Naive thymus-derived CD4-positive, alpha-beta T cell (primary cell): ENCODE results near the gene PDGFRB. TPM values are rescaled to one million over a fixed set of nuclear protein-coding genes. Genes with fewer than 3 reads are reported as not detected.

ENCODE experiments used
- ATAC-seq: fragments of 150-1000 bp; cut with Tn5 transposase; 2 replicates; pipeline ENCODE4 v1.10.0; 2021; ENCODE audit warnings: mild to moderate bottlenecking, moderate library complexity
- CTCF ChIA-PET: fragments of 350-600 bp; sonication (Branson Sonifier 250); formaldehyde crosslinking; loops from one replicate; lab custom pipeline; 2021; ENCODE audit warnings: antibody characterized with exemption; lab: Charles Lee
- POLR2A ChIA-PET: fragments of 350-600 bp; sonication (Branson Sonifier 250); formaldehyde crosslinking; loops from one replicate; lab custom pipeline; 2021; ENCODE audit warnings: antibody characterized with exemption, inconsistent platforms; lab: Charles Lee
- DNase-seq, 9 donors: peaks; one replicate each; pipeline versions ENCODE4 v3.0.0 to v3.0.0-alpha.2; 2020 to 2022; ENCODE audit warnings: mixed read lengths in 1 of 9
- H3K27ac ChIP-seq: one replicate; pipeline ENCODE4 v1.7.0; 2013; ENCODE audit warnings: mild to moderate bottlenecking, low read depth, low read length, moderate library complexity
- H3K27me3 ChIP-seq, 2 donors: one replicate each; pipeline ENCODE4 v1.7.0; 2013; ENCODE audit warnings: low read length in 2 of 2, mild to moderate bottlenecking in 2 of 2, moderate library complexity in 2 of 2; ENCODE audit not compliant: control insufficient read depth in 2 of 2, insufficient read depth in 2 of 2
- H3K36me3 ChIP-seq, 3 experiments: 1 replicate in 2 of 3; 2 replicates in 1 of 3; pipeline ENCODE4 v1.7.0; 2013; ENCODE audit warnings: low read length in 3 of 3, mild to moderate bottlenecking in 3 of 3, moderate library complexity in 1 of 3; ENCODE audit not compliant: insufficient read depth in 3 of 3, control insufficient read depth in 2 of 3
- H3K4me1 ChIP-seq, 2 donors: one replicate each; pipeline ENCODE4 v1.7.0; 2013; ENCODE audit warnings: low read length in 2 of 2, mild to moderate bottlenecking in 2 of 2, moderate library complexity in 1 of 2; ENCODE audit not compliant: control insufficient read depth in 2 of 2, insufficient read depth in 2 of 2
- H3K4me3 ChIP-seq: 2 replicates; pipeline ENCODE4 v1.7.0; 2013; ENCODE audit warnings: mild to moderate bottlenecking, low read length
- H3K9me3 ChIP-seq, 3 experiments: 1 replicate in 2 of 3; 2 replicates in 1 of 3; pipeline ENCODE4 v1.7.0; 2013; ENCODE audit warnings: low read length in 3 of 3; ENCODE audit not compliant: control insufficient read depth in 2 of 3
- H3K27ac Mint-ChIP-seq, 9 donors: one replicate each; pipeline ENCODE4 v1.8.0; 2020 to 2022; ENCODE audit warnings: mixed read lengths in 9 of 9, mild to moderate bottlenecking in 8 of 9, moderate library complexity in 5 of 9, inconsistent platforms in 2 of 9
- H3K27me3 Mint-ChIP-seq, 5 donors: one replicate each; pipeline ENCODE4 v1.8.0; 2021 to 2022; ENCODE audit warnings: mixed read lengths in 5 of 5, mild to moderate bottlenecking in 1 of 5
- H3K36me3 Mint-ChIP-seq, 5 donors: one replicate each; pipeline ENCODE4 v1.8.0; 2020 to 2022; ENCODE audit warnings: mixed read lengths in 5 of 5, mild to moderate bottlenecking in 3 of 5, inconsistent platforms in 1 of 5
- H3K4me1 Mint-ChIP-seq, 7 donors: one replicate each; pipeline ENCODE4 v1.8.0; 2020 to 2022; ENCODE audit warnings: mixed read lengths in 7 of 7, mild to moderate bottlenecking in 3 of 7, inconsistent platforms in 1 of 7
- H3K4me3 Mint-ChIP-seq, 10 donors: one replicate each; pipeline ENCODE4 v1.8.0; 2020 to 2022; ENCODE audit warnings: mild to moderate bottlenecking in 10 of 10, mixed read lengths in 10 of 10, moderate library complexity in 6 of 10, inconsistent platforms in 2 of 10
- H3K9me3 Mint-ChIP-seq, 11 donors: one replicate each; pipeline ENCODE4 v1.8.0; 2020 to 2022; ENCODE audit warnings: mixed read lengths in 11 of 11, mild to moderate bottlenecking in 4 of 11, inconsistent platforms in 1 of 11, moderate library complexity in 1 of 11
- intact Hi-C, 2 donors: fragments of 100-400 bp; cut with micrococcal nuclease; formaldehyde crosslinking; loops; one replicate each; pipeline ENCODE4 v1.15.1; 2023
- polyA plus RNA-seq, 2 donors: library from polyadenylated mRNA; unstranded; fragments of 300-500 nt; fragmentation: Illumina TruSeq; gene quantifications; one replicate each; pipeline ENCODE4 v1.2.3, GENCODE V29; 2021
- total RNA-seq, 6 experiments: library from RNA in 5 of 6; stranded (reverse) in 5 of 6; gene quantifications; 1 replicate in 5 of 6; 2 replicates in 1 of 6; pipeline ENCODE4 v1.2.3 and lab custom pipeline; 2021 to 2026

The PDGFRB gene
- total and polyA plus RNA-seq, 7 experiments from 2014 or later = 0.37 to 8.5 (median 2.9) TPM; not detected in 3

- no peak overlapping the region for H3K4me3 ChIP-seq
- Mint-ChIP-seq H3K36me3 (no peaks in the 10 kb centered on the region), H3K9me3 (no peaks in the 10 kb centered on the region), H3K27me3 (peaks cover 0 to 5% (median 0%) of the 10 kb centered on the region in 5 donors), H3K4me1 (peaks cover 0 to 20% (median 0%) of the 10 kb centered on the region in 7 donors), H3K27ac (no peak overlapping the region), H3K4me3 (no peak overlapping the region)
- no peaks in the 10 kb centered on the region for H3K36me3 ChIP-seq
- DNase-seq (no peak), ATAC-seq (no peak)
- H3K27ac ChIP-seq = no peak overlapping the region
- H3K9me3 ChIP-seq = no peaks in the 10 kb centered on the region
- ChIA-PET CTCF (no interaction called here), POLR2A (no interaction called here)
- H3K27me3 ChIP-seq = no peaks in the 10 kb centered on the region
- intact Hi-C loops = no loop called here
- H3K4me1 ChIP-seq = no peaks in the 10 kb centered on the region
These were observed 85.7 kb downstream of the PDGFRB start for GRCh38 chr5:150069672-150070627.

DNA sequence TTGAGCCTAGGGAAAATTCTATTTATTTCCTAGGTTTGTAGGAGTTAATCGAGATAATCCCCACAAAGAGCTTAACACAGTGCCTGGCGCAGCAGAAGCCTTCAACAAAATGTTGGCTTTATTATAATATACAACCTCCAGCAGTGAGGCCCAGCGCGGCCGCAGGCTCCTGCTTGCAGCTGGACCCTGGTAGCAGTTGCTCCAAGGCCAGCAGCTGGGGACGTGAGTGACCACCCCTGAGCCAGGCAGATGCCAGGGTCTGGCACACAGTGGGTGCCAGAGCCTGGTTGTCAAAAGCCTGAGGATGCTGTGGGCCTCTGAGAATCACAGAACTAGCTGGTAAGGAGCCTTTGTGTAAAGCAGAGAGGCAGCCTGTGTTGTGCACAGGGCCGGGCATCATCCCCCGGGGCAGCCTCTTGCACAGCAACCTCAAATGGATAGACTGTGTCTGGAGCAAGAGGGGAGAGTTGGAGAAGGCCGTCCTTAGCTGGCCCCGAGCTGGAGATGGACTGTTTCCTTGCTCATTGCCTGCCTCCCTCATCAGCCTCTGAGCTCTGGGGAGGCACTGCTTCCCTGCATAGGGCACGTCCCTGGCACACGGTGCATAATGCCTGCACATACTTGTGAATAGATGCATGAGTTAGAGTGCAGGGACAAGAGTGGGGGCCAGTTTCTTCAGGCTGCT, 86.5 kb downstream of the PDGFRB start:
- ATAC-seq (no peak), DNase-seq (no peak)
- Histone ChIP-seq H3K4me1 (no peaks in the 10 kb centered on the region), H3K36me3 (no peaks in the 10 kb centered on the region), H3K27ac (no peak overlapping the region), H3K9me3 (no peaks in the 10 kb centered on the region), H3K27me3 (no peaks in the 10 kb centered on the region), H3K4me3 (no peak overlapping the region)
- Mint-ChIP-seq H3K4me1 (peaks cover 0 to 20% (median 0%) of the 10 kb centered on the region in 7 donors), H3K27ac (no peak overlapping the region), H3K27me3 (peaks cover 0 to 5% (median 0%) of the 10 kb centered on the region in 5 donors), H3K4me3 (no peak overlapping the region), H3K36me3 (no peaks in the 10 kb centered on the region), H3K9me3 (no peaks in the 10 kb centered on the region)
- intact Hi-C loops = no loop called here
- ChIA-PET POLR2A (no interaction called here), CTCF (interaction anchor here (0.6 kb wide), 1 partner anchor 166 kb away, joined by 3 read pairs; no protein-coding TSS in a partner anchor)

- ATAC-seq (no peak), DNase-seq (no peak)
- Histone ChIP-seq H3K9me3 (no peaks in the 10 kb centered on the region), H3K36me3 (no peaks in the 10 kb centered on the region), H3K27ac (no peak overlapping the region), H3K4me3 (no peak overlapping the region), H3K4me1 (no peaks in the 10 kb centered on the region), H3K27me3 (no peaks in the 10 kb centered on the region)
- Mint-ChIP-seq H3K27me3 (peaks cover 0 to 5% (median 0%) of the 10 kb centered on the region in 5 donors), H3K36me3 (no peaks in the 10 kb centered on the region), H3K27ac (peak overlapping the region in 1 of 9 donors; percentile 10), H3K4me1 (peaks cover 0 to 20% (median 0%) of the 10 kb centered on the region in 7 donors), H3K4me3 (no peak overlapping the region), H3K9me3 (no peaks in the 10 kb centered on the region)
- intact Hi-C loops = no loop called here
- POLR2A ChIA-PET = no interaction called here
- CTCF ChIA-PET = interaction anchor here (0.6 kb wide), 1 partner anchor 165 kb away, joined by 3 read pairs; no protein-coding TSS in a partner anchor
These were observed 87.2 kb downstream of the PDGFRB start for GRCh38 chr5:150068472-150068871.

GRCh38 chr5:150068071-150068470, 87.6 kb downstream of the PDGFRB start:
- intact Hi-C loops = no loop called here
- peaks cover 0 to 5% (median 0%) of the 10 kb centered on the region in 5 donors for H3K27me3 Mint-ChIP-seq
- H3K4me1 Mint-ChIP-seq = peaks cover 0 to 20% (median 0%) of the 10 kb centered on the region in 7 donors
- no peaks in the 10 kb centered on the region for H3K4me1 ChIP-seq
- DNase-seq = no peak
- H3K9me3 ChIP-seq = no peaks in the 10 kb centered on the region
- CTCF ChIA-PET = no interaction called here
- no peaks in the 10 kb centered on the region for H3K36me3 Mint-ChIP-seq
- H3K27ac ChIP-seq = no peak overlapping the region
- no peak overlapping the region for H3K27ac Mint-ChIP-seq
- H3K4me3 Mint-ChIP-seq = no peak overlapping the region
- POLR2A ChIA-PET = no interaction called here
- H3K9me3 Mint-ChIP-seq = no peaks in the 10 kb centered on the region
- H3K36me3 ChIP-seq = no peaks in the 10 kb centered on the region
- H3K4me3 ChIP-seq = no peak overlapping the region
- no peak for ATAC-seq
- H3K27me3 ChIP-seq = no peaks in the 10 kb centered on the region

DNA sequence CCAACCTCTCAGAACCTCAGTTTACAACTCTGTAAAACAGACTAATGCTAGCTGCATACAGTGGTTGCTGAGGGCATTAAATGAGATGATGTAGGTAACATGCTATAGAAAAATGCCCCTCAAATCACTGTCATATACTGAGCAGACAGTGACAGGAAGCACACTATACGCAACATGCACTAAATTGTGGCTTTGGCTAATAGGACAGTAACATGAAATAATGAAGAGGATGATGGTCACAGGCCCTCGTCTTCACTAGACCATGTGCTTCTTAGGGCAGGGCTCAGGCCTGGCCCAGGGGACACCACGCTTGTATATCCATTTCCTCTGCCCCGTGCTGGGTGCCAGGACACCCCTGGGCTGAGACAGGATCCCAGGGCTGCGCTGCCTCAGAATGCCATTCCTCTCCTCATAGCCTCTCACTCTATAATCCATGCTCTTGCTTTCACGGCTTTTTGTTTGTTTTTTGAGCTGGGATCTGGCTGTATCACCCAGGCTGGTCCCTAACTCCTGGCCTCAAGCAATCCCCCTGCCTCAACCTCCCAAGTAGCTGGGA, 88.2 kb downstream of the PDGFRB start:
- Mint-ChIP-seq H3K27me3 (peaks cover 0 to 9% (median 0%) of the 10 kb centered on the region in 5 donors), H3K4me1 (peaks cover 0 to 20% (median 0%) of the 10 kb centered on the region in 7 donors), H3K4me3 (peak overlapping the region in 1 of 10 donors; percentile 43), H3K36me3 (no peaks in the 10 kb centered on the region), H3K9me3 (no peaks in the 10 kb centered on the region), H3K27ac (peak overlapping the region in 1 of 9 donors; percentile 57)
- ChIA-PET POLR2A (no interaction called here), CTCF (no interaction called here)
- intact Hi-C loops = no loop called here
- DNase-seq = no peak
- H3K36me3 ChIP-seq = no peaks in the 10 kb centered on the region
- H3K27ac ChIP-seq = no peak overlapping the region
- no peaks in the 10 kb centered on the region for H3K27me3 ChIP-seq
- peak; percentile 22 for ATAC-seq
- no peaks in the 10 kb centered on the region for H3K9me3 ChIP-seq
- H3K4me3 ChIP-seq = no peak overlapping the region
- no peaks in the 10 kb centered on the region for H3K4me1 ChIP-seq

DNA sequence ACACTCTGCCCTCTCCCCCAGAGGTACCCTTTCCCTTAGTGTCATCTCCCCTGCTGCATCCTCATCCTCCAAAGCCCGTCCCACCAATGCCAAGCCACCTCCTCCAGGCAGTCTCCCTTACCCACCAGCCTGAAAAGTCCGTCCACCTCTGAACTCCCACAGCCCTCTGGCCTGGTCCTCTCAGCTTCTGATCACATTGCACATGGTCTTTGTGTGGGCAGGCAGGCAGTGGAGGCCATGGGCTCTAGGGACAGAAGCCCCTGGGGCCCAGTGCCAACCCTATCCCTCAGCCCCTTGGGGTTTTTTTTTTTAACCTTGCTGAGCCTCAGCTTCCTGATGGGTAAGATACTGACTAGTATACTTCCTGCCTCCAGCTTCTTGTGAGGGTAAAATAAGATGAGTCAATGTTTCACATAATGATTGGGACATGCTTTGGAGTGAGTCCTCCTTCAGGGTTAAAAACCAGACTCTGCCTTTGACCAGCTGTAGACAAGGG, 88.7 kb downstream of the PDGFRB start:
- peak overlapping the region in 1 of 10 donors; percentile 43 for H3K4me3 Mint-ChIP-seq
- H3K9me3 Mint-ChIP-seq = no peaks in the 10 kb centered on the region
- Histone ChIP-seq H3K27ac (no peak overlapping the region), H3K4me1 (no peaks in the 10 kb centered on the region), H3K9me3 (no peaks in the 10 kb centered on the region), H3K27me3 (no peaks in the 10 kb centered on the region), H3K4me3 (no peak overlapping the region), H3K36me3 (no peaks in the 10 kb centered on the region)
- intact Hi-C loops = no loop called here
- H3K36me3 Mint-ChIP-seq = no peaks in the 10 kb centered on the region
- ChIA-PET POLR2A (no interaction called here), CTCF (no interaction called here)
- H3K27me3 Mint-ChIP-seq = peaks cover 0 to 9% (median 0%) of the 10 kb centered on the region in 5 donors
- peak; percentile 62 for ATAC-seq
- DNase-seq = no peak
- H3K27ac Mint-ChIP-seq = peak overlapping the region in 1 of 9 donors; percentile 57
- H3K4me1 Mint-ChIP-seq = peaks cover 0 to 20% (median 0%) of the 10 kb centered on the region in 7 donors
